ENCODE data around the gene STAG1.

GRCh38 chr3:136297826-136298225 lies 454.4 kb downstream of the STAG1 start:
- TF ChIP-seq CTCF (conservative IDR thresholded peaks at IDR 0.05 in 1 of 2, IDR thresholded peaks at IDR 0.05 in 1 of 2; ENCODE audit: low read depth in 1 of 2, low read length in 2 of 2) (no peak), EZH2 (IDR thresholded peaks at IDR 0.05; ENCODE audit: low read length, missing control alignments) (no peak)

Measured in fibroblast of lung (primary cell).